ENCODE data around the gene AUTS2. TPM values are rescaled to one million over a fixed set of nuclear protein-coding genes. Genes with fewer than 3 reads are reported as not detected.

AUTS2 gene
- polyA plus RNA-seq, 1 donor (not counting 4 experiments of a cell fraction or from before 2014, with no cell fraction given), result 4.7 TPM

- H3K79me2 ChIP-seq (ENCODE audit: control insufficient read depth, insufficient read depth, low read length), result no peaks in the 10 kb centered on the region
- H3K9me1 ChIP-seq (ENCODE audit: control insufficient read depth, extremely low read depth, insufficient read depth, low read length), result no peaks in the 10 kb centered on the region
- H3K27ac ChIP-seq (ENCODE audit: control insufficient read depth, insufficient read depth, low read length), result no peak overlapping the region
- dilution Hi-C loops (cut with MboI; ENCODE audit: extremely low pct_ligation_motif_present, low sequenced_read_pairs), result no loop called here
- DNase-seq (ENCODE audit: low read depth, low spot score) (no peak), FAIRE-seq (no peak)
- no peaks in the 10 kb centered on the region for H3K36me3 ChIP-seq (ENCODE audit: control insufficient read depth in 2 of 2, extremely low read depth in 1 of 2, insufficient read depth in 2 of 2, low read length in 2 of 2)
- TF ChIP-seq, protein P1, sequence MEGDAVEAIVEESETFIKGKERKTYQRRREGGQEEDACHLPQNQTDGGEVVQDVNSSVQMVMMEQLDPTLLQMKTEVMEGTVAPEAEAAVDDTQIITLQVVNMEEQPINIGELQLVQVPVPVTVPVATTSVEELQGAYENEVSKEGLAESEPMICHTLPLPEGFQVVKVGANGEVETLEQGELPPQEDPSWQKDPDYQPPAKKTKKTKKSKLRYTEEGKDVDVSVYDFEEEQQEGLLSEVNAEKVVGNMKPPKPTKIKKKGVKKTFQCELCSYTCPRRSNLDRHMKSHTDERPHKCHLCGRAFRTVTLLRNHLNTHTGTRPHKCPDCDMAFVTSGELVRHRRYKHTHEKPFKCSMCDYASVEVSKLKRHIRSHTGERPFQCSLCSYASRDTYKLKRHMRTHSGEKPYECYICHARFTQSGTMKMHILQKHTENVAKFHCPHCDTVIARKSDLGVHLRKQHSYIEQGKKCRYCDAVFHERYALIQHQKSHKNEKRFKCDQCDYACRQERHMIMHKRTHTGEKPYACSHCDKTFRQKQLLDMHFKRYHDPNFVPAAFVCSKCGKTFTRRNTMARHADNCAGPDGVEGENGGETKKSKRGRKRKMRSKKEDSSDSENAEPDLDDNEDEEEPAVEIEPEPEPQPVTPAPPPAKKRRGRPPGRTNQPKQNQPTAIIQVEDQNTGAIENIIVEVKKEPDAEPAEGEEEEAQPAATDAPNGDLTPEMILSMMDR (optimal IDR thresholded peaks at IDR 0.05 in 1 of 3, IDR thresholded peaks at IDR 0.05 in 1 of 3, conservative IDR thresholded peaks at IDR 0.05 in 1 of 3; ENCODE audit: extremely low read depth in 1 of 3, insufficient read depth in 2 of 3, low read length in 3 of 3), result no peak
- no peak for TF ChIP-seq EZH2 (IDR thresholded peaks at IDR 0.05; ENCODE audit: low read length)
- H2AFZ ChIP-seq (ENCODE audit: control insufficient read depth, low read length), result no peak overlapping the region
- H3K4me1 ChIP-seq (ENCODE audit: control insufficient read depth, extremely low read depth, insufficient read depth, low read length), result no peaks in the 10 kb centered on the region
- no peak overlapping the region for H3K4me3 ChIP-seq (ENCODE audit: control insufficient read depth in 2 of 3, extremely low read depth in 1 of 3, insufficient read depth in 2 of 3, low read depth in 1 of 3, low read length in 3 of 3)
- H3K9me3 ChIP-seq (ENCODE audit: control insufficient read depth, low read depth, low read length), result no peaks in the 10 kb centered on the region
- H4K20me1 ChIP-seq (ENCODE audit: control insufficient read depth, extremely low read depth, insufficient read depth, low read length), result no peaks in the 10 kb centered on the region
- peaks cover 18% of the 10 kb centered on the region for H3K27me3 ChIP-seq (ENCODE audit: control insufficient read depth, extremely low read depth, insufficient read depth, low read length)
- H3K4me2 ChIP-seq (ENCODE audit: control insufficient read depth, extremely low read depth, insufficient read depth, low read depth, low read length), result no peak overlapping the region
- no peak overlapping the region for H3K9ac ChIP-seq (ENCODE audit: control insufficient read depth, extremely low read depth, insufficient read depth, low read length)
Observed at GRCh38 chr7:69605546-69605945, 7.3 kb downstream of the AUTS2 start.

GRCh38 chr7:69608049-69608448 is 9.8 kb downstream of the AUTS2 start:
- Histone ChIP-seq H3K9me1 (ENCODE audit: control insufficient read depth, extremely low read depth, insufficient read depth, low read length) (no peaks in the 10 kb centered on the region), H3K79me2 (ENCODE audit: control insufficient read depth, insufficient read depth, low read length) (no peaks in the 10 kb centered on the region), H3K4me3 (ENCODE audit: control insufficient read depth in 2 of 3, extremely low read depth in 1 of 3, insufficient read depth in 2 of 3, low read depth in 1 of 3, low read length in 3 of 3) (no peak overlapping the region), H3K9me3 (ENCODE audit: control insufficient read depth, low read depth, low read length) (no peaks in the 10 kb centered on the region), H3K4me1 (ENCODE audit: control insufficient read depth, extremely low read depth, insufficient read depth, low read length) (no peaks in the 10 kb centered on the region), H3K27ac (ENCODE audit: control insufficient read depth, insufficient read depth, low read length) (no peak overlapping the region), H3K36me3 (ENCODE audit: control insufficient read depth in 2 of 2, extremely low read depth in 1 of 2, insufficient read depth in 2 of 2, low read length in 2 of 2) (no peaks in the 10 kb centered on the region), H3K4me2 (ENCODE audit: control insufficient read depth, extremely low read depth, insufficient read depth, low read depth, low read length) (no peak overlapping the region), H4K20me1 (ENCODE audit: control insufficient read depth, extremely low read depth, insufficient read depth, low read length) (no peaks in the 10 kb centered on the region), H3K27me3 (ENCODE audit: control insufficient read depth, extremely low read depth, insufficient read depth, low read length) (peaks cover 7% of the 10 kb centered on the region), H2AFZ (ENCODE audit: control insufficient read depth, low read length) (no peak overlapping the region), H3K9ac (ENCODE audit: control insufficient read depth, extremely low read depth, insufficient read depth, low read length) (no peak overlapping the region)
- DNase-seq (ENCODE audit: low read depth, low spot score), result no peak
- TF ChIP-seq, protein P1 (optimal IDR thresholded peaks at IDR 0.05 in 1 of 3, IDR thresholded peaks at IDR 0.05 in 1 of 3, conservative IDR thresholded peaks at IDR 0.05 in 1 of 3; ENCODE audit: extremely low read depth in 1 of 3, insufficient read depth in 2 of 3, low read length in 3 of 3), result no peak
- no peak for TF ChIP-seq EZH2 (IDR thresholded peaks at IDR 0.05; ENCODE audit: low read length)
- dilution Hi-C loops (cut with MboI; ENCODE audit: extremely low pct_ligation_motif_present, low sequenced_read_pairs), result no loop called here
- FAIRE-seq, result no peak
